IMR-90 (cell line): ENCODE measurements around the gene ABR. TPM values are rescaled to one million over a fixed set of nuclear protein-coding genes. Genes with fewer than 3 reads are reported as not detected.

Experiments used
- ATAC-seq: fragments of 200-7000 bp; cut with Tn5 transposase; 2 replicates; pipeline ENCODE4 v1.9.1; 2020; ENCODE audit warnings: low read depth, mild to moderate bottlenecking, moderate library complexity
- BruUV-seq: library from RNA; stranded (reverse); fragments of 400-500 nt; replicated peaks from 2 replicates; lab custom pipeline; 2021; lab: Mats Ljungman, UMichigan
- CTCF ChIA-PET: fragments of 300-600 bp; formaldehyde crosslinking; extraction: SDS; loops from one replicate; lab custom pipeline; 2021; ENCODE audit warnings: antibody characterized with exemption; lab: Yijun Ruan, JAX
- POLR2A ChIA-PET: fragments of 300-600 bp; sonication (Branson Sonifier 250); formaldehyde crosslinking; loops from one replicate; lab custom pipeline; 2022; ENCODE audit warnings: antibody characterized with exemption; ENCODE audit not compliant: unreplicated experiment; lab: Charles Lee
- DNase-seq: peaks from one replicate; pipeline ENCODE4 v3.0.0; 2013
- H2AFZ ChIP-seq: replicated peaks from 2 replicates; pipeline ENCODE3; 2013; ENCODE audit warnings: low read length, mild to moderate bottlenecking; ENCODE audit not compliant: poor library complexity
- H2AK5ac ChIP-seq: 2 replicates; pipeline ENCODE4 v1.6.1; 2013; ENCODE audit warnings: low read depth, low read length, inconsistent platforms
- H2AK9ac ChIP-seq: replicated peaks from 2 replicates; pipeline ENCODE3; 2013; ENCODE audit warnings: mild to moderate bottlenecking, low read depth, low read length, moderate library complexity; ENCODE audit not compliant: poor library complexity
- H2BK120ac ChIP-seq: 2 replicates; pipeline ENCODE4 v1.6.1; 2013; ENCODE audit warnings: low read depth, low read length, inconsistent platforms
- H2BK15ac ChIP-seq: 3 replicates; pipeline ENCODE4 v1.6.1; 2013; ENCODE audit warnings: low read depth, low read length, inconsistent platforms
- H2BK20ac ChIP-seq: 2 replicates; pipeline ENCODE4 v1.6.1; 2013; ENCODE audit warnings: low read depth, mild to moderate bottlenecking, inconsistent platforms, low read length, moderate library complexity
- H2BK5ac ChIP-seq: 2 replicates; pipeline ENCODE4 v1.6.1; 2013; ENCODE audit warnings: mild to moderate bottlenecking, low read depth, low read length, inconsistent platforms; ENCODE audit not compliant: poor library complexity, severe bottlenecking
- H3K14ac ChIP-seq: replicated peaks from 2 replicates; pipeline ENCODE4 v1.6.1; 2013; ENCODE audit warnings: low read depth, low read length, inconsistent platforms
- H3K18ac ChIP-seq: 2 replicates; pipeline ENCODE4 v1.6.1; 2013; ENCODE audit warnings: low read depth, low read length, control low read depth
- H3K23ac ChIP-seq: 2 replicates; pipeline ENCODE4 v1.6.1; 2013; ENCODE audit warnings: low read depth, low read length, inconsistent platforms
- H3K27ac ChIP-seq: 2 replicates; pipeline ENCODE4 v1.5.1; 2013; ENCODE audit warnings: mild to moderate bottlenecking, control low read depth, low read length; ENCODE audit not compliant: insufficient read depth
- H3K27me3 ChIP-seq: 2 replicates; pipeline ENCODE4 v1.6.1; 2013; ENCODE audit warnings: low read length; ENCODE audit not compliant: control insufficient read depth, insufficient read depth
- H3K36me3 ChIP-seq: 2 replicates; pipeline ENCODE4 v1.6.1; 2013; ENCODE audit warnings: low read length, mixed read lengths; ENCODE audit not compliant: control insufficient read depth, insufficient read depth
- H3K4ac ChIP-seq: 2 replicates; pipeline ENCODE4 v1.6.1; 2013; ENCODE audit warnings: low read depth, low read length, inconsistent platforms
- H3K4me1 ChIP-seq: 2 replicates; pipeline ENCODE4 v1.6.1; 2013; ENCODE audit warnings: low read length, mixed read lengths; ENCODE audit not compliant: control insufficient read depth, insufficient read depth
- H3K4me2 ChIP-seq: 2 replicates; pipeline ENCODE4 v1.6.1; 2013; ENCODE audit warnings: low read depth, mild to moderate bottlenecking, control low read depth, low read length, moderate library complexity
- H3K4me3 ChIP-seq: 2 replicates; pipeline ENCODE4 v1.5.1; 2013; ENCODE audit warnings: low read depth, mild to moderate bottlenecking, control low read depth, low read length, moderate library complexity; ENCODE audit not compliant: insufficient read depth
- H3K56ac ChIP-seq: 2 replicates; pipeline ENCODE4 v1.6.1; 2013; ENCODE audit warnings: low read length, inconsistent platforms; ENCODE audit not compliant: insufficient read depth; ENCODE audit errors: extremely low read depth
- H3K79me1 ChIP-seq, 2 experiments: 2 replicates each; pipeline ENCODE4 v1.6.1; 2013; ENCODE audit warnings: low read length in 2 of 2, inconsistent platforms in 1 of 2, low read depth in 1 of 2
- H3K9ac ChIP-seq: 2 replicates; pipeline ENCODE4 v1.6.1; 2013; ENCODE audit warnings: low read depth, low read length, control low read depth
- H3K9me1 ChIP-seq: 2 replicates; pipeline ENCODE4 v1.6.1; 2013; ENCODE audit warnings: low read length, inconsistent platforms; ENCODE audit not compliant: insufficient read depth
- H3K9me3 ChIP-seq: 2 replicates; pipeline ENCODE4 v1.6.1; 2013; ENCODE audit warnings: low read length; ENCODE audit not compliant: control insufficient read depth, insufficient read depth
- H4K20me1 ChIP-seq: 2 replicates; pipeline ENCODE4 v1.6.1; 2013; ENCODE audit warnings: low read length, inconsistent platforms; ENCODE audit not compliant: insufficient read depth
- H4K5ac ChIP-seq: 2 replicates; pipeline ENCODE4 v1.6.1; 2013; ENCODE audit warnings: mild to moderate bottlenecking, low read depth, low read length, control low read depth
- H4K8ac ChIP-seq, 2 experiments: 2 replicates each; pipeline ENCODE4 v1.6.1; 2013; ENCODE audit warnings: low read depth in 2 of 2, low read length in 2 of 2, control low read depth in 1 of 2, inconsistent platforms in 1 of 2
- H4K91ac ChIP-seq: 2 replicates; pipeline ENCODE4 v1.6.1; 2013; ENCODE audit warnings: low read depth, low read length, inconsistent platforms; ENCODE audit not compliant: insufficient read depth
- BHLHE40 ChIP-seq: fragments of 150-350 bp; IDR thresholded peaks from 2 replicates; pipeline ENCODE4 v1.6.1; 2016; ENCODE audit warnings: mild to moderate bottlenecking, low read depth, low read length
- CEBPB ChIP-seq: IDR thresholded peaks from 2 replicates; pipeline ENCODE4 v1.6.1; 2012; ENCODE audit warnings: low read depth, low read length, improper control_type of control experiment
- CHD1 ChIP-seq: IDR thresholded peaks from 2 replicates; pipeline ENCODE4 v1.6.1; 2012; ENCODE audit warnings: low read depth, low read length, improper control_type of control experiment
- ELK1 ChIP-seq: fragments of 150-350 bp; IDR thresholded peaks from 2 replicates; pipeline ENCODE4 v1.6.1; 2016; ENCODE audit warnings: low read depth, mild to moderate bottlenecking, low read length, moderate library complexity, borderline replicate concordance
- FOS ChIP-seq: fragments of 150-350 bp; IDR thresholded peaks from 2 replicates; pipeline ENCODE4 v1.6.1; 2016; ENCODE audit warnings: low read depth, low read length
- MAFK ChIP-seq: IDR thresholded peaks from 2 replicates; pipeline ENCODE4 v1.6.1; 2012; ENCODE audit warnings: low read depth, low read length, improper control_type of control experiment
- MAZ ChIP-seq: IDR thresholded peaks from 2 replicates; pipeline ENCODE4 v1.6.1; 2012; ENCODE audit warnings: low read depth, mild to moderate bottlenecking, low read length, improper control_type of control experiment, moderate library complexity, borderline replicate concordance
- NFE2L2 ChIP-seq: fragments of 150-350 bp; IDR thresholded peaks from 2 replicates; pipeline ENCODE4 v1.6.1; 2016; ENCODE audit warnings: low read depth, mild to moderate bottlenecking, low read length
- POLR2A ChIP-seq: IDR thresholded peaks from 2 replicates; pipeline ENCODE4 v1.6.1; 2012; ENCODE audit warnings: mild to moderate bottlenecking, low read depth, low read length
- RAD21 ChIP-seq: IDR thresholded peaks from 2 replicates; pipeline ENCODE4 v1.6.1; 2012; ENCODE audit warnings: low read length, improper control_type of control experiment
- RCOR1 ChIP-seq: IDR thresholded peaks from 2 replicates; pipeline ENCODE4 v1.6.1; 2012; ENCODE audit warnings: mild to moderate bottlenecking, low read length, improper control_type of control experiment; ENCODE audit not compliant: insufficient replicate concordance
- RFX5 ChIP-seq: IDR thresholded peaks from 2 replicates; pipeline ENCODE4 v1.8.0; 2012; ENCODE audit warnings: low read depth, mild to moderate bottlenecking, low read length, moderate library complexity
- SMC3 ChIP-seq: fragments of 150-350 bp; IDR thresholded peaks from 2 replicates; pipeline ENCODE4 v1.6.1; 2016; ENCODE audit warnings: low read depth, mild to moderate bottlenecking, antibody characterized with exemption, low read length, moderate library complexity
- WGBS, 2 experiments: methylation state at CpG; one replicate each; pipeline versions ENCODE4 v1.1.5 to v1.1.7; 2013; ENCODE audit warnings: missing lambda C conversion rate in 2 of 2; ENCODE audit not compliant: insufficient read length in 1 of 2; ENCODE audit errors: extremely low coverage in 2 of 2; 5-methylcytosine and 5-hydroxymethylcytosine counted together
- dilution Hi-C: fragments of 300-500 bp; cut with HindIII; formaldehyde crosslinking; loops from one replicate; pipeline ENCODE4 v1.14.3; 2018; ENCODE audit warnings: low sequenced_read_pairs; ENCODE audit not compliant: unreplicated experiment
- in situ Hi-C: fragments of 300-500 bp; cut with MboI; formaldehyde crosslinking; loops from 3 replicates; pipeline ENCODE4 v1.14.3; 2019; ENCODE audit warnings: low sequenced_read_pairs, inconsistent platforms, mixed read lengths
- intact Hi-C: fragments of 100-400 bp; cut with micrococcal nuclease; formaldehyde crosslinking; loops from 2 replicates; pipeline ENCODE4 v1.10.0; 2022
- polyA plus RNA-seq, 3 experiments: library from polyadenylated mRNA; depleted of rRNA; stranded (reverse); fragments of >200 nt; gene quantifications; 2 replicates each; pipeline ENCODE4 v1.2.3, GENCODE V29; 2012; ENCODE audit warnings: low replicate concordance in 1 of 3
- total RNA-seq: library from RNA; depleted of rRNA; stranded (reverse); fragments of >200 nt; gene quantifications from 2 replicates; pipeline ENCODE4 v1.2.3, GENCODE V29; 2012
- TF ChIP-seq, protein P1 (sequence below): conservative IDR thresholded peaks from 2 replicates; pipeline ENCODE4 v1.5.1; 2012; ENCODE audit warnings: mild to moderate bottlenecking, low read depth, low read length, improper control_type of control experiment

ABR gene
- total and polyA plus RNA-seq, 2 of the 4 experiments (the other 2 are of a cell fraction) = 28.3 to 79.7 TPM

- in situ Hi-C loops (no loop called here), intact Hi-C loops (loop anchor here (5.0 kb wide), 2 partner anchors 584 to 854 kb away; a partner anchor contains a TSS)
- peak; percentile 88 for TF ChIP-seq RAD21
- TF ChIP-seq, protein P1, sequence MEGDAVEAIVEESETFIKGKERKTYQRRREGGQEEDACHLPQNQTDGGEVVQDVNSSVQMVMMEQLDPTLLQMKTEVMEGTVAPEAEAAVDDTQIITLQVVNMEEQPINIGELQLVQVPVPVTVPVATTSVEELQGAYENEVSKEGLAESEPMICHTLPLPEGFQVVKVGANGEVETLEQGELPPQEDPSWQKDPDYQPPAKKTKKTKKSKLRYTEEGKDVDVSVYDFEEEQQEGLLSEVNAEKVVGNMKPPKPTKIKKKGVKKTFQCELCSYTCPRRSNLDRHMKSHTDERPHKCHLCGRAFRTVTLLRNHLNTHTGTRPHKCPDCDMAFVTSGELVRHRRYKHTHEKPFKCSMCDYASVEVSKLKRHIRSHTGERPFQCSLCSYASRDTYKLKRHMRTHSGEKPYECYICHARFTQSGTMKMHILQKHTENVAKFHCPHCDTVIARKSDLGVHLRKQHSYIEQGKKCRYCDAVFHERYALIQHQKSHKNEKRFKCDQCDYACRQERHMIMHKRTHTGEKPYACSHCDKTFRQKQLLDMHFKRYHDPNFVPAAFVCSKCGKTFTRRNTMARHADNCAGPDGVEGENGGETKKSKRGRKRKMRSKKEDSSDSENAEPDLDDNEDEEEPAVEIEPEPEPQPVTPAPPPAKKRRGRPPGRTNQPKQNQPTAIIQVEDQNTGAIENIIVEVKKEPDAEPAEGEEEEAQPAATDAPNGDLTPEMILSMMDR = peak; percentile 95
- no peak for TF ChIP-seq CHD1
- peak; percentile 61 for TF ChIP-seq SMC3
- no peak for TF ChIP-seq RCOR1
- peak; percentile 67; the same call in 1 of the 2 replicates for TF ChIP-seq CEBPB
- TF ChIP-seq MAFK = no peak
- TF ChIP-seq NFE2L2 = no peak
- TF ChIP-seq MAZ = peak; percentile 78
- no peak for TF ChIP-seq ELK1
- TF ChIP-seq RFX5 = no peak
- TF ChIP-seq FOS = 0 out of 2 replicates have a peak, but pooled peaks have one; percentile 24
- TF ChIP-seq POLR2A = peak; percentile 72
- TF ChIP-seq BHLHE40 = peak; percentile 69
Measured at GRCh38 chr17:996554-997344, 183.0 kb downstream of the ABR start, which contains the start of gene TIMM22. Gene TIMM22 (plus strand): TSS chr17:997129. CDS start chr17:997143, 14 bp downstream.

More at GRCh38 chr17:996554-997344, 183.0 kb downstream of the ABR start, which contains the start of gene TIMM22:
- peak within 1 kb of the TSS; percentile 92 for H3K14ac ChIP-seq
- dilution Hi-C loops = loop anchor here (25.0 kb wide), 1 partner anchor 209 kb away; the partner anchor contains the start of genes GLOD4 and MRM3
- peak within 1 kb of the TSS; percentile 91 for H2BK5ac ChIP-seq
- H3K4ac ChIP-seq = peak within 1 kb of the TSS; percentile 90
- no TSS peak for BruUV-seq
- H2BK20ac ChIP-seq = peak within 1 kb of the TSS; percentile 86
- peak within 1 kb of the TSS; percentile 94 for H3K9ac ChIP-seq
- H3K56ac ChIP-seq = peak within 1 kb of the TSS; percentile 95
- peak within 1 kb of the TSS; percentile 90 for H2AFZ ChIP-seq
- peak; percentile 92 for ATAC-seq
- peak within 1 kb of the TSS; percentile 90; the same call in 1 of the 3 replicates for H2BK15ac ChIP-seq
- POLR2A ChIA-PET = no interaction called here
- H3K4me1 ChIP-seq = peaks cover 20% of the 10 kb centered on the region
- H2AK9ac ChIP-seq = peak within 1 kb of the TSS; percentile 90
- peak within 1 kb of the TSS; percentile 94 for H2BK120ac ChIP-seq
- peaks cover 34% of the 10 kb centered on the region for H4K20me1 ChIP-seq
- CTCF ChIA-PET = interaction anchor here (0.5 to 1.9 kb wide), 20 partner anchors 11 to 798 kb away, joined by 3 to 7 read pairs (median 3); partner anchors contain the start of gene GEMIN4
- peak within 1 kb of the TSS; percentile 93 for H3K18ac ChIP-seq
- H2AK5ac ChIP-seq = peak within 1 kb of the TSS; percentile 93
- H3K9me3 ChIP-seq = no peaks in the 10 kb centered on the region
- no peaks in the 10 kb centered on the region for H3K27me3 ChIP-seq
- 0% methylated on average over 48 of the region's 71 CpGs; no CpG with 5 or more reads in 1 of the 2 experiments for WGBS, 2 experiments
- peaks cover 17% of the 10 kb centered on the region for H3K36me3 ChIP-seq
- H3K27ac ChIP-seq = peak within 1 kb of the TSS; percentile 95
- H3K4me3 ChIP-seq = peak within 1 kb of the TSS; percentile 54
- H3K23ac ChIP-seq = peak within 1 kb of the TSS; percentile 83
- H3K79me1 ChIP-seq = peaks cover 23 to 36% of the 10 kb centered on the region in 2 experiments
- peak; percentile 97 for DNase-seq
- peak within 1 kb of the TSS; percentile 73 for H3K4me2 ChIP-seq
- H4K5ac ChIP-seq = peak within 1 kb of the TSS; percentile 83
- peaks cover 9% of the 10 kb centered on the region for H3K9me1 ChIP-seq
- H4K91ac ChIP-seq = peak within 1 kb of the TSS; percentile 98
- H4K8ac ChIP-seq = peak within 1 kb of the TSS; percentile 95 to 98
